Brain microvascular endothelial cell (primary cell): ENCODE results near the gene AUH.

Experiments used
- DNase-seq: peaks from one replicate; pipeline ENCODE4 v3.0.0-alpha.2; 2020
- H3K27ac ChIP-seq: fragments of 250-450 bp; sonication (Bioruptor Pico); 2 replicates; pipeline ENCODE4 v1.5.1; 2020; ENCODE audit warnings: mild to moderate bottlenecking, moderate library complexity
- H3K27me3 ChIP-seq: fragments of 250-450 bp; sonication (Bioruptor Pico); replicated peaks from 2 replicates; pipeline ENCODE4 v1.5.1; 2020; ENCODE audit warnings: mild to moderate bottlenecking
- H3K36me3 ChIP-seq: fragments of 250-450 bp; sonication (Bioruptor Pico); replicated peaks from 2 replicates; pipeline ENCODE4 v1.5.1; 2020; ENCODE audit warnings: mild to moderate bottlenecking
- H3K4me3 ChIP-seq: 2 replicates; pipeline ENCODE4 v1.5.1; 2011; ENCODE audit warnings: low read depth, mild to moderate bottlenecking, control low read depth, low read length, moderate library complexity
- CTCF ChIP-seq: IDR thresholded peaks from 2 replicates; pipeline ENCODE4 v1.5.1; 2011; ENCODE audit warnings: low read depth, mild to moderate bottlenecking, moderate library complexity, low read length, control low read depth, inconsistent platforms; ENCODE audit errors: missing control alignments
- in situ Hi-C: cut with HindIII; loops from 2 replicates; pipeline ENCODE4 v1.10.0; 2017; ENCODE audit warnings: low sequenced_read_pairs, low pct_ligation_motif_present

AUH gene, protein sequence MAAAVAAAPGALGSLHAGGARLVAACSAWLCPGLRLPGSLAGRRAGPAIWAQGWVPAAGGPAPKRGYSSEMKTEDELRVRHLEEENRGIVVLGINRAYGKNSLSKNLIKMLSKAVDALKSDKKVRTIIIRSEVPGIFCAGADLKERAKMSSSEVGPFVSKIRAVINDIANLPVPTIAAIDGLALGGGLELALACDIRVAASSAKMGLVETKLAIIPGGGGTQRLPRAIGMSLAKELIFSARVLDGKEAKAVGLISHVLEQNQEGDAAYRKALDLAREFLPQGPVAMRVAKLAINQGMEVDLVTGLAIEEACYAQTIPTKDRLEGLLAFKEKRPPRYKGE

DNA sequence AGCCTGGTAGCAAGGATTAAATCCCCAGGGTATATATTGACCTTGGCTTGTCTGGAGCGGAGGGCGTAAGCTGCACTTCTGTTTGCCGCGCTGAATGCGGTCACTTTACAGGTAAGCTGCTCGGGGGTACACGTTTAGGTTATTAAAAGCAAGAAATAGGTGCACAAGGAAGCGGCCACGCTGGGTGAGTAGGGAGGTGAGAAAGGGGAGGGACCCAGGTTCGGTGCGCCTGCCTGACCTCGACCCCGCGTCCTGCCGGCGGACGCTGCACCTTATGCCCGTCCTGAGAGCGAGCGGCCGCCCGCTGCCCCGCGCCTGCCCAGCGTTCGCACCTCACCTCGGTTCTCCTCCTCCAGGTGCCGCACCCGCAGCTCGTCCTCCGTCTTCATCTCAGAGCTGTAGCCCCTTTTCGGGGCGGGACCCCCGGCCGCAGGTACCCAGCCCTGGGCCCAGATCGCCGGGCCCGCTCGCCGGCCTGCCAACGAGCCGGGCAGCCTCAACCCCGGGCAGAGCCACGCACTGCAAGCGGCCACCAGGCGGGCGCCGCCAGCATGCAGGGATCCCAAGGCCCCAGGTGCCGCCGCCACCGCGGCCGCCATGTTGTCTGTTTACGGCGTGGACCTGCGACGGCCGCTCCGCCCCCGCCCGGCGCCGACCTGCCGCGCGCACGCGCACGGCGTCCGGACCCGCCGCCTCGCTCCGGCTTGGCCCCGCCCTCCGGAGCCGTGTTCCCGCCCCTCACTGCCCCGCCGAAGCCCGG is at the start of gene AUH:
Gene AUH (minus strand): TSS at position 628 of the 760 bp plus-strand sequence. CDS start 29 bp downstream, at position 599.
- in situ Hi-C loops: no loop called here
- Histone ChIP-seq H3K27me3 (no peaks in the 10 kb centered on the region), H3K4me3 (peak within 1 kb of the TSS; percentile 87), H3K36me3 (peaks cover 3% of the 10 kb centered on the region), H3K27ac (peak within 1 kb of the TSS; percentile 78)
- peak; percentile 46 for DNase-seq
- TF ChIP-seq CTCF: no peak

GRCh38 chr9:91411096-91411771 is 49.5 kb upstream of the AUH start:
- Histone ChIP-seq H3K27me3 (no peaks in the 10 kb centered on the region), H3K27ac (no peak overlapping the region), H3K4me3 (no peak overlapping the region), H3K36me3 (peaks cover 7% of the 10 kb centered on the region)
- no peak for DNase-seq
- no peak for TF ChIP-seq CTCF
- in situ Hi-C loops: no loop called here

GRCh38 chr9:91410161-91410560 is 48.4 kb upstream of the AUH start:
- no peak for TF ChIP-seq CTCF
- Histone ChIP-seq H3K27me3 (no peaks in the 10 kb centered on the region), H3K36me3 (peaks cover 7% of the 10 kb centered on the region), H3K27ac (no peak overlapping the region), H3K4me3 (no peak overlapping the region)
- in situ Hi-C loops: no loop called here
- DNase-seq: no peak

GRCh38 chr9:91408475-91408874 is 46.8 kb upstream of the AUH start:
- no peak for DNase-seq
- Histone ChIP-seq H3K36me3 (peaks cover 7% of the 10 kb centered on the region), H3K4me3 (no peak overlapping the region), H3K27ac (no peak overlapping the region), H3K27me3 (no peaks in the 10 kb centered on the region)
- in situ Hi-C loops: no loop called here
- no peak for TF ChIP-seq CTCF

DNA sequence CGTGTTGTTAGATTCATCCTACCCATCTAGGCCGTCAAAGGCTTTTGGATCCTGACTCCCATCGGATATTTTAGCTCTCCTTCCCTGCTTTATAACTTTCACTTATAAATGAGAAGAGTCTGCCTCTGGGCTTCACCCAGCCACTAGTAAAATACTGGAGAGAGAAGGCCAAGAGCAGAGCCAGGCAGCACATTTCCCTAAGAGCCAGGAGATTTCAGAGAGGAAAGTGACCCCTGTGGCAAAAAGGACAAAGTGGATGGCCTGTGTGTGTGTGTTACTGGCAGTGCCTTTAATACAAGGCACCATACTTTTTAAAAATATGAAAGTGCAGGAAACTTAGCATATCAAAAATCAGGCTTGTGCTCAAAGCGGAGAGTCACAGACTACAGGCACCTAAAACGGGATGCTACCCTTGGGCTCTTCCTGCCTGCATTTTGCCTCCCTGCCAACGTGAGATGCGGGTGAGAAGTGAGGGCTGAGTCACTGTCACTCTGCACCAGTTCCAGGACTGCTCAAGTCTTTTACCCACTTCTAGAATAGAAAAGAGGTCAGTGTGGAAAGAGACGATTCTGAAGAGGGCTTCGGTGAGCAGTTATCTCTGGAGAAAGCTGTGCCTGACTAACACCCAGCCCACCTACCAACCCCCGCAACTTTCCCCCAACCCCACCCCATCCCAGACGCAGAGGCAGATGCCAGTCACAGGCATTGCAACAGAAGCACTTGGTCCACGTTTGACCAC is 46.0 kb upstream of the AUH start:
- no peak for TF ChIP-seq CTCF

More for the DNA sequence above, 46.0 kb upstream of the AUH start:
- Histone ChIP-seq H3K27me3 (no peaks in the 10 kb centered on the region), H3K27ac (no peak overlapping the region), H3K4me3 (no peak overlapping the region), H3K36me3 (peaks cover 7% of the 10 kb centered on the region)
- DNase-seq: no peak
- in situ Hi-C loops: no loop called here
